ENCODE results near the gene PRDM9. TPM values are rescaled to one million over a fixed set of nuclear protein-coding genes. Genes with fewer than 3 reads are reported as not detected.

Gene PRDM9
- total RNA-seq, 1 donor from 2014 or later: not detected

- no peak for TF ChIP-seq CTCF (conservative IDR thresholded peaks at IDR 0.05; ENCODE audit: low read depth, low read length)
- no peak overlapping the region for H3K4me3 ChIP-seq (ENCODE audit: low read depth, low read length)
- no peak for DNase-seq (ENCODE audit: low read depth)
Measured at GRCh38 chr5:23528677-23529076, 21.3 kb downstream of the PRDM9 start.

GRCh38 chr5:23530571-23530970, 23.2 kb downstream of the PRDM9 start:
- no peak for TF ChIP-seq CTCF (conservative IDR thresholded peaks at IDR 0.05; ENCODE audit: low read depth, low read length)
- DNase-seq (ENCODE audit: low read depth): no peak

GRCh38 chr5:23571059-23571458, 63.6 kb downstream of the PRDM9 start:
- no peak overlapping the region for H3K4me3 ChIP-seq (ENCODE audit: low read depth, low read length)
- TF ChIP-seq CTCF (conservative IDR thresholded peaks at IDR 0.05; ENCODE audit: low read depth, low read length): no peak
- DNase-seq (ENCODE audit: low read depth): no peak

More at GRCh38 chr5:23530571-23530970, 23.2 kb downstream of the PRDM9 start:
- no peak overlapping the region for H3K4me3 ChIP-seq (ENCODE audit: low read depth, low read length)
